RWPE2 (cell line): Measurements from ENCODE around the gene NAA15.
"Not testable (repeated sequence)": the region's sequence is repeated elsewhere in the genome, so short reads cannot be mapped to it uniquely, and the experiment has no call there.

Experiments
- ATAC-seq: fragments of 200-7000 bp; cut with Tn5 transposase; 3 replicates; pipeline ENCODE4 v1.9.1; 2021; ENCODE audit warnings: low read depth
- DNase-seq: peaks from one replicate; pipeline ENCODE4 v3.0.0-alpha.2; 2020; ENCODE audit warnings: low spot score
- H3K27ac ChIP-seq: fragments of 450-650 bp; 2 replicates; pipeline ENCODE4 v1.5.1; 2017; ENCODE audit warnings: mild to moderate bottlenecking; ENCODE audit not compliant: poor library complexity, severe bottlenecking
- H3K27me3 ChIP-seq: fragments of 250-450 bp; sonication (Bioruptor Pico); 2 replicates; pipeline ENCODE4 v1.5.1; 2021; ENCODE audit warnings: mild to moderate bottlenecking, moderate library complexity; ENCODE audit not compliant: insufficient read depth, poor library complexity, severe bottlenecking
- H3K36me3 ChIP-seq: fragments of 250-450 bp; sonication (Bioruptor Pico); 2 replicates; pipeline ENCODE4 v1.5.1; 2020; ENCODE audit warnings: low read depth, mild to moderate bottlenecking, moderate library complexity
- H3K4me1 ChIP-seq: fragments of 250-450 bp; sonication (Bioruptor Pico); 2 replicates; pipeline ENCODE4 v1.5.1; 2021; ENCODE audit warnings: mild to moderate bottlenecking, moderate library complexity; ENCODE audit not compliant: insufficient read depth, poor library complexity, severe bottlenecking
- H3K4me3 ChIP-seq: fragments of 250-450 bp; sonication (Bioruptor Pico); 2 replicates; pipeline ENCODE4 v1.5.1; 2021; ENCODE audit warnings: mild to moderate bottlenecking, moderate library complexity; ENCODE audit not compliant: severe bottlenecking
- H3K9me3 ChIP-seq: fragments of 250-450 bp; sonication (Bioruptor Pico); 2 replicates; pipeline ENCODE4 v1.5.1; 2021; ENCODE audit warnings: mild to moderate bottlenecking, moderate library complexity; ENCODE audit not compliant: severe bottlenecking
- CTCF ChIP-seq: fragments of 450-650 bp; IDR thresholded peaks from one replicate; pipeline ENCODE4 v1.5.1; 2017; ENCODE audit warnings: mild to moderate bottlenecking, moderate library complexity; ENCODE audit not compliant: poor library complexity, severe bottlenecking

NAA15 gene

GRCh38 chr4:139461022-139461628 lies 159.8 kb downstream of the NAA15 start:
- ATAC-seq = no peak
- H3K9me3 ChIP-seq = no peaks in the 10 kb centered on the region
- H3K27ac ChIP-seq = no peak overlapping the region
- no peaks in the 10 kb centered on the region for H3K27me3 ChIP-seq
- no peaks in the 10 kb centered on the region for H3K36me3 ChIP-seq
- no peak for DNase-seq
- H3K4me1 ChIP-seq = peaks cover 19% of the 10 kb centered on the region
- no peak for TF ChIP-seq CTCF
- no peak overlapping the region for H3K4me3 ChIP-seq

- DNase-seq, H3K36me3 ChIP-seq, H3K27ac ChIP-seq, H3K4me3 ChIP-seq, H3K9me3 ChIP-seq, ATAC-seq, H3K4me1 ChIP-seq, H3K27me3 ChIP-seq: not testable (repeated sequence)
Measured at GRCh38 chr4:139464512-139464911, 163.2 kb downstream of the NAA15 start.

DNA sequence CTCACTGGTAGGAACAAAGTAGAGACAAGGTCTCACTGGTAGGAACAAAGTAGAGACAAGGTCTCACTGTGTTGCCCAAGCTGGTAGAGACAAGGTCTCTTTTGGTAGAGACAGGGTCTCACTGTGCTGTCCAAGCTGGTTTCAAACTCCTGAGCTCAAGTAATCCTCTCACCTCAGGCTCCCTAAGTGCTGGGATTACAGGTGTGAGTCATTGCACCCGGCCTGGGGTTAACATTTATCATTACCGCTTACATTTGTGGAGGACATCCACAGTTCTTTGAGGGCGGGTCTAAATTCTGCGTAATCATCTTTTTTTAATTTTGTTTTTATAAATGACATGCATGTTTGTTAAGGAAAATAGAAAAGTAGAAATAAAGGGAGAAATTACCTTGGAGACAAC lies 164.6 kb downstream of the NAA15 start:
- H3K9me3 ChIP-seq = no peaks in the 10 kb centered on the region
- no peaks in the 10 kb centered on the region for H3K27me3 ChIP-seq
- no peak for TF ChIP-seq CTCF
- H3K27ac ChIP-seq = no peak overlapping the region
- H3K4me3 ChIP-seq = no peak overlapping the region
- no peak for ATAC-seq
- H3K4me1 ChIP-seq = no peaks in the 10 kb centered on the region
- no peaks in the 10 kb centered on the region for H3K36me3 ChIP-seq
- DNase-seq = no peak

- H3K27ac ChIP-seq, H3K9me3 ChIP-seq, ATAC-seq: not testable (repeated sequence)
Measured at GRCh38 chr4:139468756-139469155, 167.5 kb downstream of the NAA15 start.

DNA sequence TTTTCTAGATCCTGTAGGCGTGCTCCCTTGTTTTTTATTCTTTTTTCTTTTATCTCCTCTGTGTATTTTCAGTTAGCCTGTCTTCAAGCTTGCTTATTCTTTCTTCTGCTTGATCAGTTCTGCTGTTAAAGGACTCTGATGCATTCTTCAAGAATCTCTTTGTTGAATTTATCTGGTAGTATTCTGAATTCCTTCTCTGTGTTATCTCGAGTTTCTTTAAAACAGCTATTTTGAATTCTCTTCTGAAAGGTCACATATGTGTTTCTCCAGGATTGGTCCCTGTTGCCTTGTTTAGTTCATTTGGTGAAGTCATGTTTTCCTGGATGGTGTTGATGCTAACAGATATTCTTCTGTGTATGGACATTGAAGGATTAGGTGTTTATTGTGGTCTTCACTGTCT lies 167.9 kb downstream of the NAA15 start:
- Histone ChIP-seq H3K27me3 (no peaks in the 10 kb centered on the region), H3K9me3 (no peaks in the 10 kb centered on the region), H3K36me3 (peaks cover 16% of the 10 kb centered on the region), H3K4me1 (no peaks in the 10 kb centered on the region), H3K4me3 (no peak overlapping the region), H3K27ac (no peak overlapping the region)
- no peak for ATAC-seq
- no peak for TF ChIP-seq CTCF
- no peak for DNase-seq

More at GRCh38 chr4:139468756-139469155, 167.5 kb downstream of the NAA15 start:
- H3K4me3 ChIP-seq, H3K4me1 ChIP-seq, DNase-seq, H3K27me3 ChIP-seq: not testable (repeated sequence)
- peaks cover 13% of the 10 kb centered on the region for H3K36me3 ChIP-seq
